Activated CD4-positive, alpha-beta T cell treated with anti-CD3 and anti-CD28 coated beads, Interleukin-2, amount 10 ng/mL, durations not matched to agents 24 days and 14 days (primary cell): ENCODE data around the gene SLC37A3. TPM values are rescaled to one million over a fixed set of nuclear protein-coding genes. Genes with fewer than 3 reads are reported as not detected.
"Not testable (repeated sequence)": the region's sequence is repeated elsewhere in the genome, so short reads cannot be mapped to it uniquely, and the experiment has no call there.

Source experiments
- DNase-seq: peaks from one replicate; pipeline ENCODE4 v3.0.0; 2022
- H3K27ac Mint-ChIP-seq: one replicate; pipeline ENCODE4 v1.8.0; 2022; ENCODE audit warnings: mild to moderate bottlenecking, mixed read lengths
- H3K27me3 Mint-ChIP-seq: one replicate; pipeline ENCODE4 v1.8.0; 2022; ENCODE audit warnings: mixed read lengths
- H3K36me3 Mint-ChIP-seq: one replicate; pipeline ENCODE4 v1.8.0; 2022; ENCODE audit warnings: low read depth, mild to moderate bottlenecking, mixed read lengths
- H3K4me1 Mint-ChIP-seq: one replicate; pipeline ENCODE4 v1.8.0; 2021; ENCODE audit warnings: mixed read lengths
- H3K4me3 Mint-ChIP-seq: one replicate; pipeline ENCODE4 v1.8.0; 2022; ENCODE audit warnings: mild to moderate bottlenecking, moderate library complexity, mixed read lengths
- H3K9me3 Mint-ChIP-seq: one replicate; pipeline ENCODE4 v1.8.0; 2021; ENCODE audit warnings: mixed read lengths
- intact Hi-C: fragments of 100-400 bp; cut with micrococcal nuclease; formaldehyde crosslinking; loops from one replicate; pipeline ENCODE4 v1.15.1; 2023
- total RNA-seq: library from RNA; stranded (reverse); gene quantifications from 2 replicates; pipeline ENCODE4 v1.2.3, GENCODE V29; 2022

The SLC37A3 gene
- total RNA-seq, 1 donor from 2014 or later, result 162 TPM

DNA sequence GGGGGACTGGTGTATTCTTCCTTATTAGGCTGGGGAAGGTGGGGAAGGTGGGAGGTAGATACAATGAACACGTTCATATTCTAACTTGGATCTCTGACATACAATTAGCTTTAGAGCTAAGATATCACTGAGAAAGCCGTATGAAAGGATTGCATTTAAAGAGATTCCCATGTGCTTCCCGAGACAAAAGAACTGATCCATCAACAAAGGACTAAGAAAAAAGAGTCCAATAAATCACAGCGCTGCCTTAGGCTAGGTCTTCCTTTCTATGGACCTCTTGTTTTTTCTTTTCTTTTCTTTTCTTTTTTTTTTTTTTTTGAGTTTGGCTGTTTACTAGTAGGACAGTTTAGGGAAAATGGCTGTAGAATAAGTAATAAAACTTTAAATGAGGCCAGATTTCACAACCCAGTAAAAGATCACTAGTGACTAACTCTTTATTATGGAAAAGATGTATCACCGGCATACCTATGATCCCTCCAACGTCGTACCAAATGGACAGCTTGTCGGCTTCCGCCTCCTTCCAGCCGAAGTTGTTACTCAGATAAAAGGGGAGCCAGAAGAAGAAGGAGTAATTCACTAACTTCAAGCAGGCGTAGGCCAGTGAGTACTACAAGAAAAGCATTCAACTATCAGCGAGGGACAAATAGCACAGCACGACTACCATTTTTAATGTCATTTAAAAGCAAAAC, 50.0 kb downstream of the SLC37A3 start:
- Mint-ChIP-seq H3K27ac (no peak overlapping the region), H3K36me3 (peaks cover 67% of the 10 kb centered on the region), H3K4me3 (no peak overlapping the region), H3K9me3 (no peaks in the 10 kb centered on the region), H3K4me1 (peaks cover 20% of the 10 kb centered on the region), H3K27me3 (no peaks in the 10 kb centered on the region)
- intact Hi-C loops, result no loop called here
- DNase-seq, result no peak

DNA sequence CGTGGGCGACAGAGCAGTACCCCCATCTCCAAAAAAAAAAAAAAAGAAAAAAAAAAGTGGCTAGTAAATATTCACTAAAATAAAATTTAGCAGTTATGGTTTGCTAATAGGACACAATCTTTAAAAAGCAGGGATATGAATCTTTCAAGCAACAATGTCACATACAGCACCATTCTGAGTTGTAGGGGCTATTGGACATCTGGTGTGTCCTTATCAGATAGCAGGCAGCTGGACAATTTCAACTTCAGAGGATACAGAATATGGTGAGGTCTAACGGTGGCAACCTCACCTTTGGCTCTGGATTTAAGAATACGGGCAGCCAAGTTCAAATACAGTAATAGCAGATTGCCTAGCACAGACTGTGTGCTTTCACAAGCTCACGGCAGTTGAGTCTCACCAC, 51.1 kb downstream of the SLC37A3 start:
- Mint-ChIP-seq H3K36me3 (peaks cover 67% of the 10 kb centered on the region), H3K4me1 (peaks cover 26% of the 10 kb centered on the region)

DNA sequence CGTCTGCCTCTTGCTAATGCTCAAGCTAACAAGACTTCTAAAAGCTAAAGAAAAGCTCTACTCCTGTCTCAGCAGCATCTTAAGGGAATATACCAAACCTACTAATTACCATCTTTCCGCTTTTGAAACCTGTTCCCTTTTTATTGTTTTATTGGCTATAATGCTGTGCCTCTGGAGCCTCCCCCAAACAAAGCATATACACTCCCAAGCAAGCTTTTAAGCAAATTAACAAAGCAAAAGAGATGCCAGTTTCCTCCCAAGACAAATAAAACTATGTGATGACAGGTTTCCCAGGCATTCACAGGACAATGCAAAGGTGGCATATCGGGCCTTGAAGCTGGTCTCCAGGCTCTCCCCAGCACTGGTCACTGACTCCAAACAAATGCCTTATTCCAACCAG, 52.9 kb downstream of the SLC37A3 start:
- DNase-seq, result no peak
- Mint-ChIP-seq H3K27me3 (no peaks in the 10 kb centered on the region), H3K36me3 (peaks cover 67% of the 10 kb centered on the region), H3K4me3 (no peak overlapping the region), H3K9me3 (no peaks in the 10 kb centered on the region), H3K4me1 (peaks cover 27% of the 10 kb centered on the region), H3K27ac (no peak overlapping the region)
- intact Hi-C loops, result no loop called here

More for the DNA sequence above, 51.1 kb downstream of the SLC37A3 start:
- Mint-ChIP-seq H3K27ac (no peak overlapping the region), H3K9me3 (no peaks in the 10 kb centered on the region), H3K4me3 (no peak overlapping the region), H3K27me3 (no peaks in the 10 kb centered on the region)
- intact Hi-C loops, result no loop called here
- DNase-seq, result no peak

DNA sequence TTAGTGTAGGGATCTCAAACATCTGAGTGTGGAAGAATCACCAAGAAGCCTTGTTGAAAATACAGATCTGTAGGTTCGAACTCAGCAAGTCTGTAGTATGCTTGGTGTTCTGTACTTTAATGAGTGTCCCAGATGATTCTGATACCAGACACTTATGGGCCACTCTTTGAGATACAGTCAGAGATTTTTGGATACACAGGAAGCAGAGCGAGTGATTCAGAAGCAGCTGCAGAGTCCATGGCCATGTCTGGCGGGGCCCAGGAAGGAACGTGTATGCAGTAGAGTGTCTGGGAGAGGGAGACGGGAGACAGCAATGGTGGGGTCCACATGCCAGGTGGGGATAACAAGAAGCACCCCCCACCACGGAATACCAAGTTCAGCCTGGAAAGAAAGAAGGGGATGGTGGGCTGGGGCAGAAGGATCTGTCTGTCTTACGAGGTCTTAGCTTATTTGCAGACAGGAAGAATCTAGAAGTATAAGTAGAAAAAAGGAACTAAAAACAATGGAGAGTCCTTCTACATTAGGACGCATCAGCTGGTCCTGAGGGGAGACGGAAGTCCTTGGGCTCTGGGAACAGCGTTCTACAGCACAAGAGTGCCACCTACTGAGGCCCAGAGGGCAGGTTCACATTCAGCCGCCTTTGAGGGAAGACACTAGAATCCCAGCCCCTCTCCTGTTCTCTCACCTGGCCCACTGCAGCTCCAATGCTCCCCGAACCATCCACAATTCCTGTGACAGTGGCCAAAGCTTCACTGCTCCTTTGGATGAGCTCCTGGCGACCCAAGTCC, 55.4 kb downstream of the SLC37A3 start:
- intact Hi-C loops, result no loop called here
- H3K4me3 Mint-ChIP-seq, result no peak overlapping the region
- H3K4me1 Mint-ChIP-seq, result peaks cover 17% of the 10 kb centered on the region
- peaks cover 58% of the 10 kb centered on the region for H3K36me3 Mint-ChIP-seq
- H3K27ac Mint-ChIP-seq, result no peak overlapping the region
- DNase-seq, result no peak
- no peaks in the 10 kb centered on the region for H3K9me3 Mint-ChIP-seq
- no peaks in the 10 kb centered on the region for H3K27me3 Mint-ChIP-seq

GRCh38 chr7:140338959-140339358, 59.4 kb downstream of the SLC37A3 start:
- H3K27ac Mint-ChIP-seq, DNase-seq, H3K27me3 Mint-ChIP-seq, intact Hi-C loops, H3K9me3 Mint-ChIP-seq, H3K4me3 Mint-ChIP-seq: not testable (repeated sequence)
- Mint-ChIP-seq H3K36me3 (peaks cover 64% of the 10 kb centered on the region), H3K4me1 (peaks cover 14% of the 10 kb centered on the region)

DNA sequence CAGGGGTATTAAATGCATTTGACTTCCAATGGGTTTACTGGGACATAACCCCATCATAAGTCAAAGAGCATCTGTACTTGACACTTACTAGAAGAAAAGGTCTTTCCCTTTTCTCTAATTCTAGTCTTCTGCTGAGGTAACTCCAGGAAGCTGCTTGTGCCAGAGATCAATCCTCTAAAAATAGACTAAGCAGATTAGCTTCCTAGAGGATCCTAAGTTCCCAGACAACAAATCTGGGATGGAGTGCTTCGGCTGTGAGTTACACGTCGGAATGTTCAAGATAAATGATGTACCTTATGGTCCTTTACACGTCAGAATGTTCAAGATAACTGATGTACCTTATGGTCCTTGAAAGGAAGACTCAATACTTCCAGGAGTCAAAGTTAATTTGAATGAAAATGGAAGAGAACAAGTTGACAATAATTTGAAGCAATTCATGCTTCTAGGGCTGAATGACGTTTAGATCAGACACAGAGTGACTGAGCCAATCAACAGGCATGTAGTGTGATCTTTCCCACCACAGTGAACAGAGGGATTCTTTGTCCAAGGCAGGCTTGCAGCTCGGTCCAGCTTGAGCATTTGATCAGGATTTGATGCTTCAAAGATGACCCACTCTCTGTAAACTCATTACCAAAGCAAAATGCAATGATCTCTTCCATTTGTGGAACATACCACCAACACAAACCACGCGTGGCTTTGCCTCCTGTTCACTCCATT, 63.8 kb downstream of the SLC37A3 start:
- no peaks in the 10 kb centered on the region for H3K9me3 Mint-ChIP-seq
- no peaks in the 10 kb centered on the region for H3K27me3 Mint-ChIP-seq
- H3K4me1 Mint-ChIP-seq, result peaks cover 11% of the 10 kb centered on the region
- H3K4me3 Mint-ChIP-seq, result no peak overlapping the region
- no peak overlapping the region for H3K27ac Mint-ChIP-seq
- DNase-seq, result no peak
- intact Hi-C loops, result no loop called here
- peaks cover 53% of the 10 kb centered on the region for H3K36me3 Mint-ChIP-seq

GRCh38 chr7:140333686-140334085, 64.6 kb downstream of the SLC37A3 start:
- H3K4me1 Mint-ChIP-seq, result peaks cover 11% of the 10 kb centered on the region
- H3K9me3 Mint-ChIP-seq, result no peaks in the 10 kb centered on the region
- no peak overlapping the region for H3K27ac Mint-ChIP-seq
- no peak for DNase-seq
- H3K27me3 Mint-ChIP-seq, result no peaks in the 10 kb centered on the region
- H3K4me3 Mint-ChIP-seq, result no peak overlapping the region
- intact Hi-C loops, result no loop called here
- H3K36me3 Mint-ChIP-seq, result peaks cover 50% of the 10 kb centered on the region

GRCh38 chr7:140333223-140333622, 65.1 kb downstream of the SLC37A3 start:
- H3K27me3 Mint-ChIP-seq, result no peaks in the 10 kb centered on the region
- peaks cover 11% of the 10 kb centered on the region for H3K4me1 Mint-ChIP-seq
- no peak for DNase-seq
- H3K9me3 Mint-ChIP-seq, result no peaks in the 10 kb centered on the region
- intact Hi-C loops, result no loop called here
- H3K36me3 Mint-ChIP-seq, result peaks cover 49% of the 10 kb centered on the region
- H3K27ac Mint-ChIP-seq, result no peak overlapping the region
- no peak overlapping the region for H3K4me3 Mint-ChIP-seq

DNA sequence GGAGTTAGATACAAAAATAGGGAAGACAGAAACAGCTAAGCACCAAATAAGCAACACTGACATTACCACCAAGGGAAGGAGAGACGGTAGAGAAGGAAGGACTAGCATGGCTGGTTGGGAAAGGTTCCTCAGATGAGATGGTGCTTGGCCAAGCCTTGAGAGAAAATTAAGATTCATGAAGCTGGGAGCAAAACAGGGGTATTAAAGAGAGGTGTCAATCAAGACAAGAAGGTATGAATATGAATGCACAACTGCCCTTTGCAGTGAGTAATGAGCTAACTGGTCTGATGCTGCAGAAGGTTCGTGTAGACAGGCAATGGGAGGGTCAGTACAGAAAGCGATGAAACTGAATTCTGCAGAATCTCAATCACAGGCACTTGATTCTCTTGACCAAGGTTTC, 67.7 kb downstream of the SLC37A3 start:
- Mint-ChIP-seq H3K9me3 (no peaks in the 10 kb centered on the region), H3K27me3 (no peaks in the 10 kb centered on the region), H3K4me1 (peaks cover 8% of the 10 kb centered on the region), H3K27ac (no peak overlapping the region), H3K36me3 (peaks cover 41% of the 10 kb centered on the region), H3K4me3 (no peak overlapping the region)
- intact Hi-C loops, result no loop called here
- DNase-seq, result no peak

GRCh38 chr7:140330128-140330527, 68.2 kb downstream of the SLC37A3 start:
- peaks cover 8% of the 10 kb centered on the region for H3K4me1 Mint-ChIP-seq
- DNase-seq, result no peak
- intact Hi-C loops, result no loop called here
- H3K9me3 Mint-ChIP-seq, result no peaks in the 10 kb centered on the region
- peaks cover 37% of the 10 kb centered on the region for H3K36me3 Mint-ChIP-seq
- H3K27ac Mint-ChIP-seq, result peak overlapping the region; percentile 52
- H3K27me3 Mint-ChIP-seq, result no peaks in the 10 kb centered on the region
- H3K4me3 Mint-ChIP-seq, result no peak overlapping the region

DNA sequence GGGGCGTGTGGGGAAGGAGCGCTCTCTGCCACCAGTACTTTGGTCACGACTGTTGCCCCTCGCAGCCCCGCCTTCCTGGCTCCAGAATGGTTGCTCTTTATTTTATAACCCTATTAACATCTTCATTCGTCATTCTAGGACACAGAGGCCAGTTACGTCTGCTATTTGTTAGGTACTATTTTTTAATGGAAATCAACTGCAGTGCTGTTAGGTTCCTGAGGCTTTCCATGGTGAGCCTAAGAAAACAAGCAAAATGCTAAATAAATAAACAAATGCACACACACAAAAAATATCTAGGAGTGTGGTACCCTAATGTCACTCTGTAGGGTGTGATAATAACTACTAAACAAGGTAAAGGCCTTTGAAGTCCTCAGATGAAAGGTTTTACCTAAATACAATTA, 71.1 kb downstream of the SLC37A3 start:
- peaks cover 3% of the 10 kb centered on the region for H3K4me1 Mint-ChIP-seq
- no peak overlapping the region for H3K4me3 Mint-ChIP-seq

DNA sequence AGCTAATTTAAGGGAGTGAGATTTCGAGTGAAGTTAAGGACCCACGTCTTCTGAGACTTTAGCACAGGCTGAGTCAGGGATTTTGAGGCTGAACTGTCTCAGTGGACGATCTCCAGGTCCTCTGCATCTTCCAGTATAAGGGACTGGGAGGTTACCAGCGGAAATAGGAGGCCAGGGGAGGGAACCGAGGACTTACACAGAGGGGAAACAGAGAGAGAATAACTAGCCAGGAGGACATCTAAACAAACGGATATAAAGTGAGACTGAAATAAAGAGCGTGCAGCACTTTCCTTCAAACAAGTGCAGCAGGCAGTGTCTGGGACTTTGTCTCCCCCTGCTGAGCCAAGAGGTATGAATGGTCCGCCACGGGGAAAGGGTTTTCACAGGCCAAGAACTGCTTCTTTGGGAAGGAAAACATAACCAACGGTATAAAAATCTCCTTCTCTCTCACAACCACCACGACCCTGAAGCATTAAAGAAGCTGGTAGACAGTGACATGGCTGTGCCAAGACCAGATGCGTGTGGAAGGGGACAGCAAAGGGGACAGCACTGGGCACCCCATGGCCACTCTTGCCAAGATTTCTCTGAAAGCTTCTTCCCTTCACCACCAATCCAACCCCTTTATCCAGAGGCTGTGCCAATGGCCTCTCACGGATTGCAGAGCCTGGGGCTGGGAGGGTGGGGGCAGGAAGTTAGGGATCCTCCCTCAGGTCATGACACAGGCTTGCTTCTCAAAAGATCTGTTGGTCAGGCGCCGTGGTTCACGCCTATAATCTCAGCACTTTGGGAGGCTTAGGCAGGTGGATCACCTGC, 72.0 kb downstream of the SLC37A3 start:
- intact Hi-C loops, result loop anchor here (1.0 kb wide), 1 partner anchor 151 kb away; no protein-coding TSS in a partner anchor
- Mint-ChIP-seq H3K36me3 (peaks cover 10% of the 10 kb centered on the region), H3K27me3 (no peaks in the 10 kb centered on the region), H3K9me3 (no peaks in the 10 kb centered on the region), H3K4me1 (no peaks in the 10 kb centered on the region), H3K27ac (no peak overlapping the region), H3K4me3 (no peak overlapping the region)
- peak; percentile 87 for DNase-seq

More for the DNA sequence above, 71.1 kb downstream of the SLC37A3 start:
- Mint-ChIP-seq H3K27me3 (no peaks in the 10 kb centered on the region), H3K9me3 (no peaks in the 10 kb centered on the region), H3K36me3 (peaks cover 18% of the 10 kb centered on the region), H3K27ac (no peak overlapping the region)
- intact Hi-C loops, result no loop called here
- no peak for DNase-seq

DNA sequence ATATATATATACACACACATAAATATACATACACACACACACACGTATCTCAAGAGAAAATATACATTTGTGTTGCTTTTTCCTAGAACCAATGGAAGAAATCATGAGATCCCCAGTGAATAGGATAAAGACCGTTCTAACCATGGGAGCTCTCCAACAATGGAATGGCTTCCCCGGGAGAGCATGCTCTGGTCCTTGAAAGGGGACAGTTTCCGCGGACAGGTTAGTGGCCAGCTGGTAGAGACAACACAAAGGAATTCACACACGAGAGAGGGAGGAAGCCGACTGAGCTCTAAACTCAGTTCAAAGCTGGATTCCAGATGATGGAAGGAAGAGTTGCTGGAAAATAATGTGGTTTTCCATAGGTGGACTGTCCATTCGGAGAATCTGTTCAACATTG, 72.7 kb downstream of the SLC37A3 start:
- intact Hi-C loops, result no loop called here
- DNase-seq, result no peak
- Mint-ChIP-seq H3K27me3 (no peaks in the 10 kb centered on the region), H3K4me1 (no peaks in the 10 kb centered on the region), H3K36me3 (peaks cover 6% of the 10 kb centered on the region), H3K27ac (no peak overlapping the region), H3K4me3 (no peak overlapping the region), H3K9me3 (no peaks in the 10 kb centered on the region)
